HEK293 (cell line): ENCODE measurements around the gene TSEN2.

Experiments used
- CTCF ChIA-PET: fragments of 350-600 bp; formaldehyde crosslinking; extraction: SDS; loops from one replicate; lab custom pipeline; 2021; ENCODE audit warnings: antibody characterized with exemption; lab: Yijun Ruan, JAX
- POLR2A ChIA-PET: fragments of 300-600 bp; formaldehyde crosslinking; extraction: SDS; loops from one replicate; lab custom pipeline; 2020; ENCODE audit warnings: antibody characterized with exemption, inconsistent platforms; lab: Yijun Ruan, JAX
- H3K27ac ChIP-seq: fragments of 200-500 bp; sonication (Bioruptor generic); 2 replicates; pipeline ENCODE4 v1.5.1; 2014; ENCODE audit warnings: low read depth, low read length, control low read depth, inconsistent platforms; ENCODE audit errors: extremely low read depth
- H3K36me3 ChIP-seq, 2 experiments: fragments of 200-500 bp in 1 of 2; sonication (Bioruptor generic) in 1 of 2; 1 replicate in 1 of 2; 2 replicates in 1 of 2; pipeline ENCODE4 v1.5.1; 2014 to 2017; ENCODE audit warnings: inconsistent platforms in 2 of 2, low read length in 2 of 2; ENCODE audit not compliant: control insufficient read depth in 2 of 2, insufficient read depth in 1 of 2
- H3K4me1 ChIP-seq: fragments of 200-500 bp; sonication (Bioruptor generic); 2 replicates; pipeline ENCODE4 v1.5.1; 2014; ENCODE audit warnings: mild to moderate bottlenecking, low read length, inconsistent platforms; ENCODE audit not compliant: control insufficient read depth, insufficient read depth
- H3K4me3 ChIP-seq: 2 replicates; pipeline ENCODE4 v1.5.1; 2011; ENCODE audit warnings: low read depth, mild to moderate bottlenecking, control low read depth, low read length, moderate library complexity
- H3K9me3 ChIP-seq: fragments of 200-500 bp; sonication (Bioruptor generic); 2 replicates; pipeline ENCODE4 v1.5.1; 2014; ENCODE audit warnings: low read depth, low read length, inconsistent platforms; ENCODE audit not compliant: control insufficient read depth, insufficient read depth
- CTCF ChIP-seq: fragments of 450-650 bp; formaldehyde crosslinking; IDR thresholded peaks from 2 replicates; pipeline ENCODE4 v1.5.1; 2016; ENCODE audit warnings: missing biosample characterization, missing genetic modification characterization
- EGR2 ChIP-seq: fragments of 450-650 bp; formaldehyde crosslinking; IDR thresholded peaks from 2 replicates; pipeline ENCODE4 v1.5.1; 2016; ENCODE audit warnings: low read depth, missing biosample characterization, missing genetic modification characterization
- FEZF1 ChIP-seq: fragments of 450-650 bp; formaldehyde crosslinking; IDR thresholded peaks from 2 replicates; pipeline ENCODE4 v1.5.1; 2016; ENCODE audit warnings: missing biosample characterization, missing genetic modification characterization
- KLF17 ChIP-seq: fragments of 450-650 bp; formaldehyde crosslinking; IDR thresholded peaks from 2 replicates; pipeline ENCODE4 v1.5.1; 2016; ENCODE audit warnings: missing biosample characterization, missing genetic modification characterization
- MEIS1 ChIP-seq: sonication (generic); formaldehyde crosslinking; IDR thresholded peaks from 2 replicates; pipeline ENCODE4 v1.8.1; 2022; ENCODE audit warnings: missing genetic modification reagents, mild to moderate bottlenecking, borderline replicate concordance
- MYNN ChIP-seq: fragments of 450-650 bp; formaldehyde crosslinking; IDR thresholded peaks from 2 replicates; pipeline ENCODE4 v1.5.1; 2016; ENCODE audit warnings: missing biosample characterization, missing genetic modification characterization, borderline replicate concordance
- MZF1 ChIP-seq: fragments of 450-650 bp; formaldehyde crosslinking; IDR thresholded peaks from 2 replicates; pipeline ENCODE4 v1.5.1; 2017; ENCODE audit warnings: missing biosample characterization, missing genetic modification characterization, borderline replicate concordance
- PBX3 ChIP-seq: sonication (generic); formaldehyde crosslinking; IDR thresholded peaks from 2 replicates; pipeline ENCODE4 v1.8.1; 2022; ENCODE audit warnings: mild to moderate bottlenecking, moderate library complexity, missing genetic modification reagents
- ZBTB20 ChIP-seq: fragments of 450-650 bp; formaldehyde crosslinking; IDR thresholded peaks from 2 replicates; pipeline ENCODE4 v1.5.1; 2016; ENCODE audit warnings: missing biosample characterization, missing genetic modification characterization
- ZBTB21 ChIP-seq: fragments of 450-650 bp; formaldehyde crosslinking; IDR thresholded peaks from 2 replicates; pipeline ENCODE4 v1.5.1; 2017; ENCODE audit warnings: missing biosample characterization, missing genetic modification characterization
- ZBTB44 ChIP-seq: fragments of 450-650 bp; IDR thresholded peaks from 2 replicates; pipeline ENCODE4 v1.5.1; 2018; ENCODE audit warnings: missing biosample characterization, mild to moderate bottlenecking, missing genetic modification characterization
- ZFHX2 ChIP-seq: fragments of 450-650 bp; formaldehyde crosslinking; conservative IDR thresholded peaks from 2 replicates; pipeline ENCODE4 v1.5.1; 2016; ENCODE audit warnings: missing biosample characterization, missing genetic modification characterization
- ZFP3 ChIP-seq: fragments of 450-650 bp; formaldehyde crosslinking; IDR thresholded peaks from 2 replicates; pipeline ENCODE4 v1.5.1; 2016; ENCODE audit warnings: low read depth, missing biosample characterization, missing genetic modification characterization
- ZNF133 ChIP-seq: fragments of 450-650 bp; formaldehyde crosslinking; IDR thresholded peaks from 2 replicates; pipeline ENCODE4 v1.5.1; 2016; ENCODE audit warnings: missing biosample characterization, missing genetic modification characterization
- ZNF146 ChIP-seq: fragments of 450-650 bp; formaldehyde crosslinking; IDR thresholded peaks from 2 replicates; pipeline ENCODE4 v1.5.1; 2016; ENCODE audit warnings: missing biosample characterization, missing genetic modification characterization
- ZNF148 ChIP-seq: fragments of 450-650 bp; formaldehyde crosslinking; IDR thresholded peaks from 2 replicates; pipeline ENCODE4 v1.5.0; 2017; ENCODE audit warnings: missing biosample characterization, missing genetic modification characterization, borderline replicate concordance
- ZNF274 ChIP-seq, 2 experiments: fragments of 200-500 bp in 1 of 2; fragments of 450-650 bp in 1 of 2; sonication (Bioruptor generic) in 1 of 2; formaldehyde crosslinking in 1 of 2; IDR thresholded peaks; 2 replicates each; pipeline versions ENCODE4 v1.5.1 to v1.6.1; 2014 to 2016; ENCODE audit warnings: borderline replicate concordance in 1 of 2, inconsistent platforms in 1 of 2, low read length in 1 of 2, missing biosample characterization in 1 of 2, missing genetic modification characterization in 1 of 2
- ZNF335 ChIP-seq: fragments of 450-650 bp; formaldehyde crosslinking; conservative IDR thresholded peaks from 2 replicates; pipeline ENCODE4 v1.5.1; 2016; ENCODE audit warnings: missing biosample characterization, missing genetic modification characterization
- ZNF423 ChIP-seq: fragments of 450-650 bp; formaldehyde crosslinking; IDR thresholded peaks from 2 replicates; pipeline ENCODE4 v1.5.1; 2016; ENCODE audit warnings: missing biosample characterization, missing genetic modification characterization
- ZNF670 ChIP-seq: fragments of 450-650 bp; formaldehyde crosslinking; IDR thresholded peaks from 2 replicates; pipeline ENCODE4 v1.5.1; 2016; ENCODE audit warnings: missing biosample characterization, missing genetic modification characterization, low read depth
- ZNF692 ChIP-seq: fragments of 450-650 bp; formaldehyde crosslinking; IDR thresholded peaks from 2 replicates; pipeline ENCODE4 v1.5.1; 2016; ENCODE audit warnings: missing biosample characterization, missing genetic modification characterization

TSEN2 gene

GRCh38 chr3:12568747-12569146, 84.5 kb downstream of the TSEN2 start:
- Histone ChIP-seq H3K9me3 (no peaks in the 10 kb centered on the region), H3K4me1 (no peaks in the 10 kb centered on the region), H3K4me3 (no peak overlapping the region), H3K27ac (no peak overlapping the region), H3K36me3 (peaks cover 38 to 48% of the 10 kb centered on the region in 2 experiments)
- ChIA-PET CTCF (interaction anchor here (0.5 kb wide), 1 partner anchor 434 kb away, joined by 5 read pairs; no protein-coding TSS in a partner anchor), POLR2A (no interaction called here)
- TF ChIP-seq ZNF148 (tag by site-specific recombination) (no peak), ZNF692 (tag by site-specific recombination) (no peak), ZNF146 (tag by site-specific recombination) (no peak), PBX3 (no peak), ZNF274 (IDR thresholded peaks at IDR 0.05; ENCODE audit: low read length) (no peak), ZNF274 (tag by site-specific recombination; IDR thresholded peaks at IDR 0.05; ENCODE audit: borderline replicate concordance) (no peak), ZBTB20 (tag by site-specific recombination) (no peak), MZF1 (tag by site-specific recombination) (no peak), ZFHX2 (tag by site-specific recombination) (no peak), ZFP3 (tag by site-specific recombination) (no peak), CTCF (tag by site-specific recombination) (no peak)
- TF ChIP-seq, all 188 proteins: peak for 0

GRCh38 chr3:12569836-12570235, 85.6 kb downstream of the TSEN2 start:
- Histone ChIP-seq H3K27ac (no peak overlapping the region), H3K4me3 (no peak overlapping the region), H3K4me1 (no peaks in the 10 kb centered on the region), H3K36me3 (peaks cover 39 to 59% of the 10 kb centered on the region in 2 experiments), H3K9me3 (no peaks in the 10 kb centered on the region)
- ChIA-PET CTCF (interaction anchor here (0.6 kb wide), 2 partner anchors 9 to 34 kb away, joined by 3 to 5 read pairs; no protein-coding TSS in a partner anchor), POLR2A (no interaction called here)
- TF ChIP-seq ZNF335 (tag by site-specific recombination) (no peak), ZBTB21 (tag by site-specific recombination) (no peak), MEIS1 (CRISPR knock-in tag) (no peak), ZFHX2 (tag by site-specific recombination) (peak; percentile 88), CTCF (tag by site-specific recombination) (no peak), ZNF133 (tag by site-specific recombination) (no peak), ZBTB44 (tag by site-specific recombination) (no peak), EGR2 (tag by site-specific recombination) (peak; percentile 91), MYNN (tag by site-specific recombination) (no peak), ZNF423 (tag by site-specific recombination) (no peak), FEZF1 (tag by site-specific recombination) (no peak), ZNF670 (tag by site-specific recombination) (no peak), KLF17 (tag by site-specific recombination) (no peak)
